Measurements from ENCODE around the gene SPATC1L.

Gene SPATC1L

GRCh38 chr21:46119144-46119636 is 65.1 kb downstream of the SPATC1L start:
- Histone ChIP-seq H3K27me3 (replicated peaks in 2 of 5; ENCODE audit: control insufficient read depth in 4 of 5, insufficient read depth in 5 of 5, low read length in 4 of 5) (no peaks in the 10 kb centered on the region), H3K36me3 (ENCODE audit: control insufficient read depth in 4 of 4, insufficient read depth in 4 of 4, low read length in 3 of 4) (no peaks in the 10 kb centered on the region), H3K4me1 (ENCODE audit: control extremely low read depth in 1 of 4, control insufficient read depth in 4 of 4, insufficient read depth in 4 of 4, low read length in 3 of 4) (no peaks in the 10 kb centered on the region), H3K27ac (ENCODE audit: insufficient read depth in 1 of 2, low read depth in 1 of 2, low read length in 2 of 2, poor library complexity in 1 of 2, severe bottlenecking in 2 of 2) (no peak overlapping the region), H3K4me3 (ENCODE audit: control insufficient read depth in 1 of 7, extremely low read depth in 1 of 7, insufficient read depth in 4 of 7, low read depth in 2 of 7, low read length in 6 of 7) (no peak overlapping the region), H3K9me3 (ENCODE audit: control extremely low read depth in 1 of 5, control insufficient read depth in 4 of 5, insufficient read depth in 2 of 5, low read depth in 1 of 5, low read length in 4 of 5) (peaks cover 0 to 11% (median 3%) of the 10 kb centered on the region in 5 experiments)
- 100% methylated on average over 5 of the region's 12 CpGs for WGBS (ENCODE audit: insufficient coverage)
- POLR2A ChIA-PET, result no interaction called here
- CTCF ChIA-PET, result no interaction called here
- no peak for DNase-seq

DNA sequence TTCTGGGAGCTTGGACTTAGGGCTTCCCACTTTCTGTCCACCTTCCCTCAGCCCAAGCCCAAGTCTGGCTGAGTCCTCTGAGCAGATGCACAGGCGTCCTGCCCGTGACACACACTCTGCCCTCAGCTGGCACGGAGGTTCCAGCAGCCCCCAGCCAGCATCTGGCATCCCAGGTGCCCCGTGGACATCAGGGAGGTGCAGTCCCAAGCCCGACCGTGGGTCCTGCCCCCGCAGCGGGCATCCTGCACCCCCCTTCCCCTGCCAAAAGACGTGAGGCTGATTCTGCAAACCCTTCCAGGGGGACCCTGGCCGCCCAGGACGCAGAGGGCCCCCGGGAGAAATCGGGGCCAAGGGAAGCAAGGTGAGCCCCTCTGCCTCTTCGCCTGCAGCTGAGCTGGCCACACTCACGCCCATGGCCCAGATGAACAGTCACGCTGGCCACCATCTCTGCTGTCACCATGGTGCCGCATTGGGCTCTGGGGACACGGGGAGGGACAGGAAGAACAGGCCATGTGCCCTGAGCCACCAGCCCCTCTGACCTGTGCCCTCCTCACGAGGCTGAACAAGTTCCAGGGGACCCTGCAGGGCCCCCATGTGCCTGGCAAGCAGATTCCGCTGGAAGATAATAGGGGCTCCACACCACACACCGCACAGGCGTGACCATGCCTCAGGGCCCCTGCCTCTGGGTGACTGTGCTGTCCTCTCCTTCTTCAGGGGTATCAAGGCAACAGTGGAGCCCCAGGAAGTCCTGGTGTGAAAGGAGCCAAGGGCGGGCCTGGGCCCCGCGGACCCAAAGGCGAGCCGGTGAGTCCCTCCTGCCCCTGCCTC is 65.7 kb downstream of the SPATC1L start:
- ChIA-PET CTCF (interaction anchor here (2.1 kb wide), 1 partner anchor 24 kb away, joined by 8 read pairs; no protein-coding TSS in a partner anchor), POLR2A (interaction anchor here (0.5 kb wide), 1 partner anchor 33 kb away, joined by 3 read pairs; no protein-coding TSS in a partner anchor)
- H3K4me3 ChIP-seq (ENCODE audit: control insufficient read depth in 1 of 7, extremely low read depth in 1 of 7, insufficient read depth in 4 of 7, low read depth in 2 of 7, low read length in 6 of 7), result no peak overlapping the region
- DNase-seq, result no peak
- H3K27ac ChIP-seq (ENCODE audit: insufficient read depth in 1 of 2, low read depth in 1 of 2, low read length in 2 of 2, poor library complexity in 1 of 2, severe bottlenecking in 2 of 2), result no peak overlapping the region
- peaks cover 0 to 11% (median 3%) of the 10 kb centered on the region in 5 experiments for H3K9me3 ChIP-seq (ENCODE audit: control extremely low read depth in 1 of 5, control insufficient read depth in 4 of 5, insufficient read depth in 2 of 5, low read depth in 1 of 5, low read length in 4 of 5)
- H3K27me3 ChIP-seq (replicated peaks in 2 of 5; ENCODE audit: control insufficient read depth in 4 of 5, insufficient read depth in 5 of 5, low read length in 4 of 5), result no peaks in the 10 kb centered on the region
- no peaks in the 10 kb centered on the region for H3K4me1 ChIP-seq (ENCODE audit: control extremely low read depth in 1 of 4, control insufficient read depth in 4 of 4, insufficient read depth in 4 of 4, low read length in 3 of 4)
- 96% methylated on average over 21 of the region's 27 CpGs for WGBS (ENCODE audit: insufficient coverage)
- H3K36me3 ChIP-seq (ENCODE audit: control insufficient read depth in 4 of 4, insufficient read depth in 4 of 4, low read length in 3 of 4), result no peaks in the 10 kb centered on the region

DNA sequence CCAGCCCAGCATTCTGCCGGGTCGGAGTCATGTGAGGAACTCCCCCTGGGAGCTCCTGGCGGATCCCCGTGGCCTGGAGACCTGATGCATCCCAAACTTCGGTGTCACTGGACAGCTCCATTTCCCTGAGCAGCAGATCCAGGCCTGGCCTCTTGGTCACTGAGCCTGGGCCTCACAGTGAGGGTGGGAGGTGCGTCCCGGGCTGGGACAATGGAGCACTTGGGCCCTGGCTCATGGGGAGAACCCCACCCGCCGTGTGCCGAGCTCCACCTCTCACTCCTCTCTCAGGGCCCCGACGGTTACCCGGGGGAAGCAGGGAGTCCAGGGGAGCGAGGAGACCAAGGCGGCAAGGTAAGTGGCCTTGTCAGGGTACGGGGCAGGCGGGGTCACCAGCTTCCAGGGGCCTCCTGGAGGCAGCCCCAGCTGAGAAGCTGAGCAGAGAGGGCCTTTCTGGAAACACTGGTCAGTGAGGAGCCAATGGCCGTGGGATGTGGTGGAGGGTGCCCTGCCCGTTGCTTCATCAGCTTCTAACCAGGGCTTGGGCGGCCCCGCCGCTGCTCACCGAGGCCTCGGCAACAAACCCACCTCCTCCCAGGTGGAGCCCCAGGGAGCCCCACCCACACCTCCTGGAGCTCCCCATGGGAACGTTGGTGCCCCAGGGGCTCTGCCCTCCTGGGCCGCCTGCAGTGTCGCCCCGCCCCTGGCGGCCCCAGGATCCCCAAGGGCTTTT is 66.5 kb downstream of the SPATC1L start:
- no peaks in the 10 kb centered on the region for H3K4me1 ChIP-seq (ENCODE audit: control extremely low read depth in 1 of 4, control insufficient read depth in 4 of 4, insufficient read depth in 4 of 4, low read length in 3 of 4)
- H3K27ac ChIP-seq (ENCODE audit: insufficient read depth in 1 of 2, low read depth in 1 of 2, low read length in 2 of 2, poor library complexity in 1 of 2, severe bottlenecking in 2 of 2), result no peak overlapping the region
- POLR2A ChIA-PET, result interaction anchor here (0.5 kb wide), 1 partner anchor 34 kb away, joined by 3 read pairs; no protein-coding TSS in a partner anchor

GRCh38 chr21:46116776-46117585 is 67.3 kb downstream of the SPATC1L start:
- H3K36me3 ChIP-seq (ENCODE audit: control insufficient read depth in 4 of 4, insufficient read depth in 4 of 4, low read length in 3 of 4), result no peaks in the 10 kb centered on the region
- DNase-seq, result no peak
- H3K27me3 ChIP-seq (replicated peaks in 2 of 5; ENCODE audit: control insufficient read depth in 4 of 5, insufficient read depth in 5 of 5, low read length in 4 of 5), result no peaks in the 10 kb centered on the region
- no peaks in the 10 kb centered on the region for H3K4me1 ChIP-seq (ENCODE audit: control extremely low read depth in 1 of 4, control insufficient read depth in 4 of 4, insufficient read depth in 4 of 4, low read length in 3 of 4)
- H3K4me3 ChIP-seq (ENCODE audit: control insufficient read depth in 1 of 7, extremely low read depth in 1 of 7, insufficient read depth in 4 of 7, low read depth in 2 of 7, low read length in 6 of 7), result no peak overlapping the region
- CTCF ChIA-PET, result interaction anchor here (2.1 kb wide), 1 partner anchor 26 kb away, joined by 8 read pairs; no protein-coding TSS in a partner anchor
- WGBS (ENCODE audit: insufficient coverage), result 97% methylated on average over 19 of the region's 24 CpGs
- POLR2A ChIA-PET, result no interaction called here
- H3K27ac ChIP-seq (ENCODE audit: insufficient read depth in 1 of 2, low read depth in 1 of 2, low read length in 2 of 2, poor library complexity in 1 of 2, severe bottlenecking in 2 of 2), result no peak overlapping the region
- H3K9me3 ChIP-seq (ENCODE audit: control extremely low read depth in 1 of 5, control insufficient read depth in 4 of 5, insufficient read depth in 2 of 5, low read depth in 1 of 5, low read length in 4 of 5), result peaks cover 0 to 11% (median 3%) of the 10 kb centered on the region in 5 experiments

More for the DNA sequence above, 66.5 kb downstream of the SPATC1L start:
- Histone ChIP-seq H3K36me3 (ENCODE audit: control insufficient read depth in 4 of 4, insufficient read depth in 4 of 4, low read length in 3 of 4) (no peaks in the 10 kb centered on the region), H3K4me3 (ENCODE audit: control insufficient read depth in 1 of 7, extremely low read depth in 1 of 7, insufficient read depth in 4 of 7, low read depth in 2 of 7, low read length in 6 of 7) (no peak overlapping the region), H3K9me3 (ENCODE audit: control extremely low read depth in 1 of 5, control insufficient read depth in 4 of 5, insufficient read depth in 2 of 5, low read depth in 1 of 5, low read length in 4 of 5) (peaks cover 0 to 11% (median 3%) of the 10 kb centered on the region in 5 experiments), H3K27me3 (replicated peaks in 2 of 5; ENCODE audit: control insufficient read depth in 4 of 5, insufficient read depth in 5 of 5, low read length in 4 of 5) (no peaks in the 10 kb centered on the region)
- 86% methylated on average over 23 of the region's 29 CpGs for WGBS (ENCODE audit: insufficient coverage)
- DNase-seq, result no peak
- CTCF ChIA-PET, result interaction anchor here (2.1 kb wide), 1 partner anchor 25 kb away, joined by 8 read pairs; no protein-coding TSS in a partner anchor

- no peaks in the 10 kb centered on the region for H3K27me3 ChIP-seq (replicated peaks in 2 of 5; ENCODE audit: control insufficient read depth in 4 of 5, insufficient read depth in 5 of 5, low read length in 4 of 5)
- ChIA-PET CTCF (interaction anchor here (0.7 to 2.1 kb wide), 2 partner anchors 26 to 27 kb away, joined by 3 to 8 read pairs; no protein-coding TSS in a partner anchor), POLR2A (no interaction called here)
- DNase-seq, result no peak
- no peak overlapping the region for H3K4me3 ChIP-seq (ENCODE audit: control insufficient read depth in 1 of 7, extremely low read depth in 1 of 7, insufficient read depth in 4 of 7, low read depth in 2 of 7, low read length in 6 of 7)
- H3K4me1 ChIP-seq (ENCODE audit: control extremely low read depth in 1 of 4, control insufficient read depth in 4 of 4, insufficient read depth in 4 of 4, low read length in 3 of 4), result no peaks in the 10 kb centered on the region
- no peaks in the 10 kb centered on the region for H3K36me3 ChIP-seq (ENCODE audit: control insufficient read depth in 4 of 4, insufficient read depth in 4 of 4, low read length in 3 of 4)
- H3K9me3 ChIP-seq (ENCODE audit: control extremely low read depth in 1 of 5, control insufficient read depth in 4 of 5, insufficient read depth in 2 of 5, low read depth in 1 of 5, low read length in 4 of 5), result peaks cover 0 to 11% (median 3%) of the 10 kb centered on the region in 5 experiments
- WGBS (ENCODE audit: insufficient coverage), result 97% methylated on average over 14 of the region's 20 CpGs
- H3K27ac ChIP-seq (ENCODE audit: insufficient read depth in 1 of 2, low read depth in 1 of 2, low read length in 2 of 2, poor library complexity in 1 of 2, severe bottlenecking in 2 of 2), result no peak overlapping the region
Observed at GRCh38 chr21:46116189-46116775, 68.0 kb downstream of the SPATC1L start.

- Histone ChIP-seq H3K4me3 (ENCODE audit: control insufficient read depth in 1 of 7, extremely low read depth in 1 of 7, insufficient read depth in 4 of 7, low read depth in 2 of 7, low read length in 6 of 7) (no peak overlapping the region), H3K27ac (ENCODE audit: insufficient read depth in 1 of 2, low read depth in 1 of 2, low read length in 2 of 2, poor library complexity in 1 of 2, severe bottlenecking in 2 of 2) (no peak overlapping the region), H3K9me3 (ENCODE audit: control extremely low read depth in 1 of 5, control insufficient read depth in 4 of 5, insufficient read depth in 2 of 5, low read depth in 1 of 5, low read length in 4 of 5) (peaks cover 0 to 11% (median 3%) of the 10 kb centered on the region in 5 experiments), H3K36me3 (ENCODE audit: control insufficient read depth in 4 of 4, insufficient read depth in 4 of 4, low read length in 3 of 4) (no peaks in the 10 kb centered on the region), H3K27me3 (replicated peaks in 2 of 5; ENCODE audit: control insufficient read depth in 4 of 5, insufficient read depth in 5 of 5, low read length in 4 of 5) (no peaks in the 10 kb centered on the region), H3K4me1 (ENCODE audit: control extremely low read depth in 1 of 4, control insufficient read depth in 4 of 4, insufficient read depth in 4 of 4, low read length in 3 of 4) (no peaks in the 10 kb centered on the region)
- 95% methylated on average over 15 of the region's 17 CpGs for WGBS (ENCODE audit: insufficient coverage)
- DNase-seq, result no peak
- CTCF ChIA-PET, result interaction anchor here (0.7 to 1.0 kb wide), 2 partner anchors 28 kb away, joined by 3 to 4 read pairs; no protein-coding TSS in a partner anchor
- POLR2A ChIA-PET, result no interaction called here
Observed at GRCh38 chr21:46115441-46116188, 68.6 kb downstream of the SPATC1L start.
